GDM1 (cell line): ENCODE results near the gene C4orf46.
"Not testable (repeated sequence)": the region's sequence is repeated elsewhere in the genome, so short reads cannot be mapped to it uniquely, and the experiment has no call there.

Experiments
- DNase-seq: peaks from one replicate; lab custom pipeline; 2025; lab: John Stamatoyannopoulos, UW

The C4orf46 gene

DNA sequence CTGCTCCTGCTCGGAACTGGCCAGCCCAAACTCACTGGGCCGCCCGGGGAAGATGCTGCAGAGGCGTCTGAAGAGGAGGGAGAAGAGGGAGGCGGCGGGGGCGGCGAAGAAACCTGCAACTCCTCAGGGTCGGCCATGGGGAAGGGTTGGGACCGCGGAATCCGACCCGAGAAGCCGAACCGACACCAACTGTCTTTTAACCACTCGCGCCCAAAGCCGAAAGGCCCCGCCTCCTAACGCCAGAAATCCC, at the start of gene C4orf46:
Gene C4orf46 (minus strand): TSS at position 223 of the 250 bp plus-strand sequence. CDS start 86 bp downstream, at position 137.
- no peak for DNase-seq

DNA sequence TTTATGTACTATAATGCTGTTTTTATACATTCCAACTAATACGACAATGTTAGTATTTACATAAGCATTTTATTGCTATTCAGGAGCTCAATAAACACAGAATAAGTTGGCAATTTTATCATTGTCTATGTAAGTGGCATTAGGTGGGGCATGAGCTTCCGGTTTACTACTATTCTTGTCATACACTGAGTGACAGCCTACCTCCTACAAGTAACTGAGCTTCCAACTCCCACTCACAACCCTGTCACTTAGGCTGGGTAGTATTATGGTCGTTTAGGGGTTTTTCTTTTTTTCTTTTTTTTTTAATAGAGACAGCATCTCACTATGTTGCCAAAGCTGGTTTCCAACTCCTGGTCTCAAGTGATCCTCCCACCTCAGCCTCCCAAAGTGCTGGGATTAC, 44.1 kb upstream of the C4orf46 start:
- DNase-seq, result no peak

DNA sequence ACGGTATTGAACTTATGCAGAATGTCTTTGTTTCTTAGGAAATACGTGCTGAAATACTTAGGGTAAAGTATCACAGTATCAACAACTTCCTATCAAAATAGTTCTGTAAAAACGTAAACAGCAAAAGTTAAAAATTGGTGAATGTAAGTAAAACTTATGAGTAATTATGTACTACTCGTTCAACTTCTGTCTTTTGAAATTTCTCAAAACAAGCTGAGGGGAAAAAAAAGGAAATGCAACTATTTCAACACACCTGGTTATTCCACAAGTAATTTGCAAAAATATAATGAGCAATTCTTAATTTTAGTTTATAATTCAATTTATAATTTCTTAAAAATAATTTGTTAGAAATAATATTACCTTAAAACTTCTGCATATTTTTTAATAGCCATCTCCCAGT, 43.2 kb upstream of the C4orf46 start:
- DNase-seq, result no peak

DNA sequence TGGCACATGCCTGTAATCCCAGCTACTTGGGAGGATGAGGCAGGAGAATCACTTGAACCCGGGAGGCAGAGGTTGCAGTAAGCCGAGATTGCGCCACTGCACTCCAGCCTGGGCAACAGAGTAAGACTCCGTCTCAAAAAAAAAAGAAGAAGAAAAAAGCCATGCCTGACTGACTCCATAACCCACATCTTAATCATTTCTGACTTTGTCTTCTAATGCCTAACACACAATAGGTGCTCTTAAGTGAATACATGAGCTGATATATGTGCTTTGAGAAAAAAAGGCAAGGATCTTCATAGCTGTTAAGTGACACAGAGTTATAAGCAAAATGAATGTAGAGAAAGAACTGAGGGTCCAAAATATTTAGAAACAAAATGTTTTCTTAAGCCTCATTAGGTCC, 40.9 kb upstream of the C4orf46 start:
- not testable (repeated sequence) for DNase-seq

DNA sequence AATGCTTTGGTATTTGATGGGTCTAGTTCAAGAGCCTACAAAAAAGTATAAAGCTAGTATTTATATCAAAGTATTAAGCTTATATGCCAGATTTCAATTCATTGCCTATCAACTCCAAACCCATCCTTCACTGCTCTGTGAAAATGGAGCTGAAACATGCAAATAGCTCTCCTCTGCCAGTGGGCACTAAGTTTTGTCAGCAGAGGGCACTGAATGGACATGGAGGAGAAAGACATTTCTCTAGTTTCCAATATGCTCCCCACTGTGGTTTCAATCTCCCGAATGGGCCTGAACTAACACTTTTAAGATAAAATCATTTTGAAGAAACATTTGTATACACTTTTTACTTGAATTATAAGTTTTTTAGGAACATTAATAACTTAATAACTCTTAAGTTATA, 39.1 kb upstream of the C4orf46 start:
- no peak for DNase-seq

- DNase-seq, result no peak
These were observed 32.6 kb upstream of the C4orf46 start for GRCh38 chr4:158704274-158704673.

- no peak for DNase-seq
These were observed 17.1 kb upstream of the C4orf46 start for GRCh38 chr4:158688813-158689212.

DNA sequence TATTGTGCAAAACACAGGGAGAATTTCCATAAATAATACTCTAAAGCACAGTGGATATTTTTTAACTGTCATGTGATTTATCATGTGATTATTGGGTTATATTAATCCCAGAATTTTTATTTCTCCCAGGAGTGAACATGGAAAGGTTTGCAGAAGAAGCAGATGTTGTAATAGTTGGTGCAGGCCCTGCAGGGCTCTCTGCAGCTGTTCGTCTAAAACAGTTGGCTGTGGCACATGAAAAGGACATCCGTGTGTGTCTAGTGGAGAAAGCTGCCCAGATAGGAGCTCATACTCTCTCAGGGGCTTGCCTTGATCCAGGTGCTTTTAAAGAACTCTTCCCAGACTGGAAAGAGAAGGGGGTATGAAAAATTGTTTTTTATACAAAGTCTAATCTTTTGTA, 10.4 kb upstream of the C4orf46 start:
- no peak for DNase-seq

DNA sequence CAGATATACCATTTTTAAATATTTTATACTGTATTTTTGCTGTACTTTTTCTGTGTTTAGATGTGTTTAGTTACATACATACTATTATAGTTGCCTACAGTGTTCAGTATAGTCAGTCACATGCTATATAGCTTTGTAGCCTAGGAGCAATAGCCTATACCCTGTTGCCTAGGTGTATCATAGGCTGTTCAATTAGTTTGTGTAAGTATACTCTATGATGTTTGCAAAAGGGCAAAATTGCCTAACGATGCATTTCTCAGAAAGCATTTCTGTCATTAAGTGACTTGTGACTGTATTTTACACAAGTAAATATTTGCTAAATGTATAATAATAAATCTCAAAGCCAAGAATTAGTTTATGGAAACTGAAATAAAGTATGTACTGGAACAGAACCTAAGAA, 9.9 kb upstream of the C4orf46 start:
- no peak for DNase-seq

DNA sequence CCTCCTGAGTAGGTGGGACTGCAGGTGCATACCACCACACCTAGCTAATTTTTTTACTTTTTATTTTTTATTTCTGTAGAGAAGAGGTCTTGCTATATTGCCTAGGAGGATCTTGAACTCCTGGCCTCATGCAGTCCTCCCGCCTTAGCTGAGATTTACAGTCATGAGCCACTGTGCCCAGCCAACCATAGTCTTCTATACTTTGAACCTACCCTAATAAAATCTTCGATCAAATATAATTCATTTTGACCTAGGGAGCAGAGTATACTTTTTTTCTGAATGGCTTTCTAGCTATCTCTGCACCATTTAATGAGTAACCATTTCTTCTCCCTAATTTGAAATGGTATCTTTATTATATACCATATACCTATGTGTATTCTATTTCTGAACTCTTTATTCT, 7.1 kb upstream of the C4orf46 start:
- no peak for DNase-seq

GRCh38 chr4:158676076-158676475, 4.4 kb upstream of the C4orf46 start:
- no peak for DNase-seq

GRCh38 chr4:158673633-158674032, 1.9 kb upstream of the C4orf46 start:
- no peak for DNase-seq

DNA sequence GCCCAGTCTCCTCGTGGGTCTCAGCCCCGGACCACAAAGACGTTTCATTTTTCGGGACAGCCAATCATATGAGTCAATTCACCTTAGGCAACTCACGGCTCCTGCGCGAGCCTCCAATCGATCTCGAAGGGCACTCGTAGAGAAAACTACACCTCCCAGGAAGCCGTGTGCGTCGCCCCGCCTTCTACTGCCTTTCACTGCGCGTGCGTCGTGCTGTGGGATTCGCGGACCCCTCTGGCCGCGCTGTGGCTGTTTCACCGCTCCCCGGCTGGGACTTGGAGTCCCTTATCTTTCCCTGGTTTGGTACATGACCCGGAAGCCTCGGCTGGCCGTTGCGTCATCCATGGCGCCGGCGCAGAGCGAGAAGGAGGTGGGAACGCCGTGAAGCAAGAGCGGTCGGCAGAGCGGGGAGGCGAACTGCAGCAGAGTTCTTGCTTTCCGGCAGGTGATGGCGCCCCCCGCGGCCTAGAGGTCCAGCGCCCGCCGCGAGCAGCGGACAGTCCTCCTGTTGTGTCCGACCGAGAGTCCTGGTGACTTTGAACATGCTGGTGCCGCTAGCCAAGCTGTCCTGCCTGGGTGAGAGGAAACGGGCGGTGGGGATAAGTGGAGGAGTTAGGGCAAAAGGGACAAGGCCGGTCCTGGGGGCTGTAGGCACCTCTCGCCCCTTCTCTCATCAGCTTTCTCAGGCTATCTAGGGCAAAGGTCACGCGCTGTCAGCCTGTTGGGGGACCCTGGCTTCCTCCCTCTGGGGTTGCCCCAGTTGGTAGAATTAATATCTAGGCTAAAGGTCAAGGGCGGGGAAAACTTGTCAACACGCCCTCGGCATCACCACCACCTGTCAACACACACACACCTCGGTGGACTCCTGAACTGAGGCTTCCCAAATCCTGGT, 474 bp upstream of the C4orf46 start, which contains the start of gene ETFDH:
Gene ETFDH (plus strand): TSS at position 382 of the 892 bp plus-strand sequence. CDS start 161 bp downstream, at position 543.
- DNase-seq, result peak; percentile 99

DNA sequence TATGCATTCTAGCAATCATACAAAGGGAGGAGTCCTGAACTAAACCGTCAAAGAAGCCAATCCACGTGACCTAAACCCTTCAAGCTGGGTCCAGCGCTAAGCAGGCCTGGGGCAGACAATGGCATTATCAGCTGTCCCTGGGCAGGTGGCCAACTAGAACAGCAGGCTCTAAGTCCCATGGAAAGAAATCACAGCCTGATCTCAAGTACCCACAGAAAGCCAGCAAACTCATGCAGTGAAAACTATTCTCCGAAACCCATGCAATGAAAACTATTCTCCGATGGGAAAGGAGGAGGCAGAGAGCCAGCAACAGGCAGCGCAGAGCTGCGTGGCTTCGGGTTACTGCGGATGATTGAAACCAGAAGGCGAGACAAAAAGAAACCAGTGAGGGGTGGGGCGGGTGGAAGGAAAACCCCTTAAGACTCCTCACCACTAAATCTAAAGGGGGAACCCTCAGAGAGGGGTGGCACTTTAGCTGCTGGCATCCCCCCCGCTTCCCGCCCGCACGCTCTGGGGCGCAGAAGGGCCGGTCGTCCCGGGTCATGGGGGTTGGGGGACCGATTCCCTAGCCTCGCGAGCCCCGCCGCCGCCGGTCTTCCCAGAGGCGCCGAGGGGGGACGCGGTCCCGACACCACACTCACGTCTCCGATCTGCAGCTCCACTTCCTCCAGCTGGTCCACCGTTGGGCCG, 567 bp downstream of the C4orf46 start:
- DNase-seq, result no peak

DNA sequence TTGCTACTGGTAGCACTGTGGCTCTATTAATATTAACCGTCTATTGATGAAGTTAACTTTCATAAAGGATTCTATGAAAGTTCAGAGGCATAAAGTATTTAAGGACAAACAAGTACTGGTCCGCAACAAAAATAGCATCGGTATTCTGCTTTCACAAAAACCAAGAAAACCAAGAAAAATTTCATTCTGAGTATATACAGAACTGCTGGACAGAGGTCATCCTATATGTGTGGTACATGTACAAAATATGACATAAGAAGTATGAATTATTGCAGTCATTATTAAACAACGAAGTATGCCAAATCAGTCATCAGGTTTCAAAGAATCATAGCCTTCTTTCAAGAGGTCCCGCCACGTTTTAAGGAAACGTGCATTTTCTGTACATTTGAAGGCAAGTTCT, 2.4 kb downstream of the C4orf46 start:
- DNase-seq, result no peak

DNA sequence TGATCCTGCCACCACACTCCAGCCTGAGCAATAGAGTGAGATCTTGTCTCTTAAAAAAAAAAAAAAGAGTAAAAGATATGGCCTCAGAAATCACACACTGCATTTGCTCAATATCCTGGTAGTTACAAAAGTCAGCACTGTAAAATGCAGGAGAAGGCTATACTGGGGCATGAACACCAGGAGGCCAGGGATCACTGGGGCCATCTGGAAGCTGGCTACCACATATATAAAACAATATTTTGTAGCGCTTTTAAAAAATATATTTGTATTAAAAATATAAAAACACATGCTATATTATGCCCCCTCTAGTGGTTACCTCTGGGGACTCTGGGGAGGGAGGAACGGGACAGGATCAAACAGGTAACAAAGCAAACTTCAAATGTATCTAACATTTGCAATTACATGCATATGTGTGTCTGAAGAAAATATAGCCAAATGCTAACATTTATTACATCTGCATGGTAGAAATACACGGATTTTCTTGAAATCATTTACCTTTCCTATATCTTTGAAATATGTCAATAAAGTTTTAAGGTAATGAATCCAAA, 4.0 kb downstream of the C4orf46 start:
- no peak for DNase-seq

- DNase-seq, result no peak
These were observed 4.8 kb downstream of the C4orf46 start for GRCh38 chr4:158666892-158667291.

DNA sequence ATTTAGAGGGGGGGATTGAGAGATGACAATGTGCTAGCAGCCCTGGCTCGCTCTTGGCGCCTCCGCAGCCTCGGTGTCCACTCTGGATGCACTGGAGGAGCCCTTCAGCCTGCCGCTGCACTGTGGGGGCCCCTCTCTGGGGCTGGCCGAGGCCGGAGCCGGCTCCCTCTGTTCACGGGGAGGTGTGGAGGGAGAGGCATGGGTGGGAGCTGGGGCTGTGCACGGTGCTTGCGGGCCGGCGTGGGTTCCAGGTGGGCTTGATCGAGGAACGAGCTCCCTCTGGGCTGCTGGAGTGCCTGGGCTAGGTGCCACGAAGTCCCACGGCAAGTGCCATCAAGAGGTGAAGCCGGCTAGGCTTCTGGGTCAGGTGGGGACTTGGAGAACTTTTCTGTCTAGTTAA, 6.9 kb downstream of the C4orf46 start:
- no peak for DNase-seq

GRCh38 chr4:158663707-158664625, 7.7 kb downstream of the C4orf46 start:
- not testable (repeated sequence) for DNase-seq

DNA sequence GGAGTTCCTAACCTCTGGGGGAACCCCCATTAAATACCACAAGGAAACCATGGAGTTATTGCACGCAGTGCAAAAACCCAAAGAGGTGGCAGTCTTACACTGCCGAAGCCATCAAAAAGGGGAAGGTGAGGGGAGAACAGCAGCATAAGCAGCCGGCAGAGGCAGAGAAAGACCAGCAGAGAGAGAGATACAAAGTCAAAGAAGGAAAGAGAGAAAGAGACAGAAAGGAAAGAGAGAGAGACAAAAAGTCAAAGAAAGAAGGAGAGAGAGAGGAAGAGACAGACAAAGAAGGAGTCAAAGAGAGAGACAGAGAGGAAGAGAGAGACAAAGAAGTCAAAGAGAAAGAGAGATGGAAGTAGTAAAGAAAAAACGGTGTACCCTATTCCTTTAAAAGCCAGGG, 8.4 kb downstream of the C4orf46 start:
- not testable (repeated sequence) for DNase-seq

DNA sequence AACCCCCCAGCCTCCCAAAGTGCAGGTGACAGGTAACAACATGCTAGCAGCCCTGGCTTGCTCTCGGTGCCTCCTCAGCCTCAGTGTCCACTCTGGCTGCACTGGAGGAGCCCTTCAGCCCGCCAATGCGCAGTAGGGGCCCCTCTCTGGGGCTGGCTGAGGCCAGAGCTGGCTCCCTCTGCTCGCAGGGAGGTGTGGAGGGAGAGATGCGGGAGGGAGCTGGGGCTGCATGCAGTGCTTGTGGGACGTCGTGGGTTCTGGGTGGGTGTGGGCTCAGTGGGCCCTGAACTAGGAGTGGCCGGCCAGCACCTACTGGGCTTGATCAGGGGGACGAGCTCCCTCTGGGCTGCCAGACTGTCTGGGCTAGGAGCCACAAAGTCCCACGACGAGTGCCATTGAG, 14.4 kb downstream of the C4orf46 start:
- no peak for DNase-seq

DNA sequence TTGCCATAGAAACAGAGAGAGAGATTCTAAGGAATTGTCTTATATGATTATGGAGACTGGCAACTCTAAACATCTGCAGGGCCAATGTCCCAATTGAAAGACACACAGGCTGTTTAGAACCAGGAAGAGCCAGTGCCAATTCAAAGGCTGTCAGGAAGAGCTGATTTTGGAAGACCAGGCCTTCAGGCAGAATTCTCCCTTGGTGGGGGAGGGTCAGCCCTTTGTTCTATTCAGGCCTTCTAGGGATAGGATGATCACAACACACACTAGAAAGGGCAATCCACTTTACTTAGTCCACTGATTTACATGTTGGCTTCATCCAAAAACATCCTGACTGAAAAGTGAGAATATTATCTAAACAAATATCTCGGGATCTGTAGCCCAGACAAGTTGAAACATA, 15.2 kb downstream of the C4orf46 start:
- no peak for DNase-seq
